ENCODE results near the gene MCC.

The MCC gene

GRCh38 chr5:113223315-113223714 lies 264.9 kb downstream of the MCC start:
- no peak for DNase-seq (ENCODE audit: low spot score)

GRCh38 chr5:113221294-113222176 lies 266.7 kb downstream of the MCC start:
- no peak for DNase-seq (ENCODE audit: low spot score)

GRCh38 chr5:113219695-113220094 lies 268.6 kb downstream of the MCC start:
- no peak for DNase-seq (ENCODE audit: low spot score)

GRCh38 chr5:113218906-113219517 lies 269.2 kb downstream of the MCC start:
- DNase-seq (ENCODE audit: low spot score) = no peak

- DNase-seq (ENCODE audit: low spot score) = no peak
Measured at GRCh38 chr5:113218200-113218599, 270.1 kb downstream of the MCC start.

GRCh38 chr5:113217619-113218184 lies 270.6 kb downstream of the MCC start:
- DNase-seq (ENCODE audit: low spot score) = no peak

GRCh38 chr5:113216545-113216944 lies 271.7 kb downstream of the MCC start:
- DNase-seq (ENCODE audit: low spot score) = no peak

GRCh38 chr5:113215401-113216060 lies 272.7 kb downstream of the MCC start:
- no peak for DNase-seq (ENCODE audit: low spot score)

- DNase-seq (ENCODE audit: low spot score) = no peak
Measured at GRCh38 chr5:113214606-113215323, 273.5 kb downstream of the MCC start.

- peak; percentile 55 for DNase-seq (ENCODE audit: low spot score)
Measured at GRCh38 chr5:113213551-113214425, 274.5 kb downstream of the MCC start.

GRCh38 chr5:113212244-113212920 lies 275.9 kb downstream of the MCC start:
- DNase-seq (ENCODE audit: low spot score) = no peak

GRCh38 chr5:113209498-113209897 lies 278.8 kb downstream of the MCC start:
- DNase-seq (ENCODE audit: low spot score) = no peak

- no peak for DNase-seq (ENCODE audit: low spot score)
Measured at GRCh38 chr5:113205807-113206206, 282.4 kb downstream of the MCC start.

GRCh38 chr5:113205323-113205722 lies 282.9 kb downstream of the MCC start:
- DNase-seq (ENCODE audit: low spot score) = no peak

GRCh38 chr5:113204525-113205161 lies 283.6 kb downstream of the MCC start:
- no peak for DNase-seq (ENCODE audit: low spot score)

GRCh38 chr5:113203916-113204315 lies 284.3 kb downstream of the MCC start:
- DNase-seq (ENCODE audit: low spot score) = no peak

GRCh38 chr5:113202746-113203716 lies 285.2 kb downstream of the MCC start:
- DNase-seq (ENCODE audit: low spot score) = peak; percentile 92

GRCh38 chr5:113202287-113202686 lies 286.0 kb downstream of the MCC start:
- no peak for DNase-seq (ENCODE audit: low spot score)

GRCh38 chr5:113201715-113202114 lies 286.5 kb downstream of the MCC start:
- no peak for DNase-seq (ENCODE audit: low spot score)
